ENCODE results near the gene CABP2. TPM values are rescaled to one million over a fixed set of nuclear protein-coding genes. Genes with fewer than 3 reads are reported as not detected.
A peak's percentile ranks its signal among the peaks of the same experiment; 100 is the strongest.
"Not testable (repeated sequence)": the region's sequence is repeated elsewhere in the genome, so short reads cannot be mapped to it uniquely, and the experiment has no call there.

CABP2 gene
- total RNA-seq, 2 donors from 2014 or later, result not detected

DNA sequence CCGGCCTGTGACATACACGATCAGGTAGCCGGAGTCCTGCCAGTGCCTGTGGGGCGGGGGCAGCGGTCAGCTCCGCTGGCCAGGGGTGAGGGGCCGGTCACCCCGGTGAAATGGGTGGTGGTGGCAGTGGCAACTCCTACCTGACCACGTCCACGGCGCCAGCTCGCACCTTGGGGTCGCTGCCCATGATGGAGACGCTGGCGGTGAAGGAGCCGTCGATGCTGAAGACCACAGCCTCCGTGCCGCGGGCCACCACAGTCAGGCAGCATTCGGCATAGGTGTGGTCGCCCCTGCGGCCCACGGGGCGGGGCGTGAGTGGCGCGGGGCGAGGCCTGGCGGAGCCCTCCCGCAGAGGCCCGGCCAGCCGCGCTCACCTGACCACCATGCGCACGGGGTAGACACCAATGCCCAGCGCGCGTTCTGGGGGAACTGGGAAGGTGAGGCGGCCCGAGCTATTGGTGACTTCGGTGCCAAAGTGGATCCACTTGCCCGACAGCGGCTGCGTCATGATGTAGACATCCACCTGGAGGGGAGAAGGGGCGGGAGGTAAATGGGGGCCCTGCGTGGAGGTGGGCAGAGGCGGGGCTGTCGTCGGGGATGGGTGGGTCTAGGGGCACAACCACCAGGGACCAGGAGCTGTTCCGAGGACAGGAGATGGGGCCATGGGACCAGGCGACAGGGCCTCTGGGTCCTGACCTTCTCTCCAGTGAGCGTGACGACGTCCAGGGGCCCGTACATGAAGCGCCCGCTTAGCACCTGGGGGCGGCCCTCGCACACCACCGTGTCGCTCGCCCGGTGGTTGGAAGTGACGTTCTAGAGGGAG is 29.5 kb downstream of the CABP2 start:
- ATAC-seq (replicated peaks in 1 of 2) (no peak), DNase-seq (no peak)
- H3K27me3 Mint-ChIP-seq (ENCODE audit: low read depth), result no peaks in the 10 kb centered on the region
- H3K27ac Mint-ChIP-seq, result no peak overlapping the region
- no peak overlapping the region for H3K4me3 Mint-ChIP-seq
- peaks cover 9% of the 10 kb centered on the region for H3K4me1 Mint-ChIP-seq (ENCODE audit: low read depth)
- peaks cover 6 to 11% of the 10 kb centered on the region in 2 donors for H3K36me3 Mint-ChIP-seq (ENCODE audit: insufficient read depth in 2 of 2)
- H3K9me3 Mint-ChIP-seq, result no peaks in the 10 kb centered on the region

- Mint-ChIP-seq H3K4me1 (ENCODE audit: low read depth) (peaks cover 16% of the 10 kb centered on the region), H3K27me3 (ENCODE audit: low read depth) (no peaks in the 10 kb centered on the region), H3K9me3 (no peaks in the 10 kb centered on the region), H3K4me3 (no peak overlapping the region), H3K27ac (no peak overlapping the region), H3K36me3 (ENCODE audit: insufficient read depth in 2 of 2) (peaks cover 4 to 11% of the 10 kb centered on the region in 2 donors)
- ATAC-seq (replicated peaks in 1 of 2), result no peak
- DNase-seq, result no peak
Observed at GRCh38 chr11:67492801-67493547, 30.3 kb downstream of the CABP2 start.

GRCh38 chr11:67492069-67492727 is 31.0 kb downstream of the CABP2 start:
- Mint-ChIP-seq H3K4me1 (ENCODE audit: low read depth) (peaks cover 24% of the 10 kb centered on the region), H3K9me3 (peaks cover 1 to 2% of the 10 kb centered on the region in 2 donors), H3K4me3 (no peak overlapping the region), H3K27me3 (ENCODE audit: low read depth) (no peaks in the 10 kb centered on the region), H3K36me3 (ENCODE audit: insufficient read depth in 2 of 2) (peaks cover 6 to 18% of the 10 kb centered on the region in 2 donors), H3K27ac (no peak overlapping the region)
- ATAC-seq (replicated peaks in 1 of 2) (no peak), DNase-seq (no peak)

DNA sequence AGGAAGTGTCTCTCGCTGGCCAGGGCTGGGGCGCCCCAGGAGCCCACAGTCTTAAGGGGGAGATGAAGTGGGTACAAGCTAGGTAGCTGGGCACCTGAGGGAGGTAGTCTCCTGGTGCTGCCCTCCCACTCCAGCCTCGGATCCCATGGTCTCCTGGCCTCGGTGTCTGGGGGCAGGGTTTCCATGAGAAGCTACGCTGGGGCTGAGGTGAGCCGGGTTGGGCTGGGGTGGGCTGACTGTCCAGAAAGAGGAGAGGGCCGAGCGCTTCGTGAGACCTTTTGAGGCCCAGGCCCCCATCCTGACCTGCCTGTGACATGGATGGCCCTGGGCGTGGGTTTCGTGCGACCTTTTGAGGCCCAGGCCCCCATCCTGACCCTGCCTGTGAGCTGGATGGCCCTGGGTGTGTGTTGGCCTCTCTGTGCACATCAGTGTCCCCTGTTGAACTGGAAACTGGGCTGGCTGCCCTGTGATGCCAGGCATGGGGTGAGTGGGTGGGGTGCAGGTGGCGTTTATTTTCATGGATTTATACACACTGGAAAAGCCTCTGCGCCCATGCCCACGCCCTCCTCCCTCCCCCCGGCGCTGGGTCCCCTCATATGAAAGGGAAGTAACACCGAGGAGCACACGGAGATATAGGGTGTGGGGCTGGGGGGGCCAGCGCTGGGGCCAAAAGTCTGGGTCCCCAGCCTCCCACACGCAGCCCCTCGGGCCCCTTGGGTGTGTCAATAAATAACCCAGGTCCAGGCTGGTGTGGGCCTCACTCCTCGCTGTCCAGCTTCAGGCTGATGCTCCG is 31.8 kb downstream of the CABP2 start:
- peaks cover 1 to 2% of the 10 kb centered on the region in 2 donors for H3K9me3 Mint-ChIP-seq
- DNase-seq (no peak), ATAC-seq (replicated peaks in 1 of 2) (no peak)
- H3K4me3 Mint-ChIP-seq, result no peak overlapping the region
- peak overlapping the region; percentile 66 for H3K27ac Mint-ChIP-seq
- no peaks in the 10 kb centered on the region for H3K27me3 Mint-ChIP-seq (ENCODE audit: low read depth)
- H3K36me3 Mint-ChIP-seq (ENCODE audit: insufficient read depth in 2 of 2), result peaks cover 6 to 18% of the 10 kb centered on the region in 2 donors
- peaks cover 31% of the 10 kb centered on the region for H3K4me1 Mint-ChIP-seq (ENCODE audit: low read depth)

DNA sequence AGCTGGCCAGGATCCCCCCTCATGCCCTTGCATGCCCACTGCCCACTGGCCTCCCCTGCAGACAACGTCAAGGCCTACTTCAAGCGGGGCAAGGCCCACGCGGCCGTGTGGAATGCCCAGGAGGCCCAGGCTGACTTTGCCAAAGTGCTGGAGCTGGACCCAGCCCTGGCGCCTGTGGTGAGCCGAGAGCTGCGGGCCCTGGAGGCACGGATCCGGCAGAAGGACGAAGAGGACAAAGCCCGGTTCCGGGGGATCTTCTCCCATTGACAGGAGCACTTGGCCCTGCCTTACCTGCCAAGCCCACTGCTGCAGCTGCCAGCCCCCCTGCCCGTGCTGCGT is 32.5 kb downstream of the CABP2 start:
- H3K27ac Mint-ChIP-seq, result peak overlapping the region; percentile 66
- peaks cover 1 to 2% of the 10 kb centered on the region in 2 donors for H3K9me3 Mint-ChIP-seq
- no peaks in the 10 kb centered on the region for H3K27me3 Mint-ChIP-seq (ENCODE audit: low read depth)
- H3K4me1 Mint-ChIP-seq (ENCODE audit: low read depth), result peaks cover 39% of the 10 kb centered on the region
- H3K36me3 Mint-ChIP-seq (ENCODE audit: insufficient read depth in 2 of 2), result peaks cover 6 to 15% of the 10 kb centered on the region in 2 donors
- DNase-seq (no peak), ATAC-seq (replicated peaks in 1 of 2) (no peak)
- H3K4me3 Mint-ChIP-seq, result no peak overlapping the region

GRCh38 chr11:67489885-67490726 is 33.1 kb downstream of the CABP2 start:
- Mint-ChIP-seq H3K36me3 (ENCODE audit: insufficient read depth in 2 of 2) (peaks cover 6 to 15% of the 10 kb centered on the region in 2 donors), H3K4me3 (peak overlapping the region; percentile 58 to 63), H3K9me3 (peaks cover 1 to 2% of the 10 kb centered on the region in 2 donors), H3K27ac (peak overlapping the region; percentile 91), H3K4me1 (ENCODE audit: low read depth) (peaks cover 44% of the 10 kb centered on the region), H3K27me3 (ENCODE audit: low read depth) (no peaks in the 10 kb centered on the region)
- DNase-seq, result no peak
- no peak for ATAC-seq (replicated peaks in 1 of 2)

GRCh38 chr11:67489203-67489884 is 33.9 kb downstream of the CABP2 start:
- peaks cover 8 to 19% of the 10 kb centered on the region in 2 donors for H3K36me3 Mint-ChIP-seq (ENCODE audit: insufficient read depth in 2 of 2)
- no peak for DNase-seq
- H3K4me3 Mint-ChIP-seq, result peak overlapping the region; percentile 58 to 63
- no peak for ATAC-seq (replicated peaks in 1 of 2)
- peak overlapping the region; percentile 91 for H3K27ac Mint-ChIP-seq
- no peaks in the 10 kb centered on the region for H3K27me3 Mint-ChIP-seq (ENCODE audit: low read depth)
- peaks cover 1 to 2% of the 10 kb centered on the region in 2 donors for H3K9me3 Mint-ChIP-seq
- H3K4me1 Mint-ChIP-seq (ENCODE audit: low read depth), result peaks cover 52% of the 10 kb centered on the region

DNA sequence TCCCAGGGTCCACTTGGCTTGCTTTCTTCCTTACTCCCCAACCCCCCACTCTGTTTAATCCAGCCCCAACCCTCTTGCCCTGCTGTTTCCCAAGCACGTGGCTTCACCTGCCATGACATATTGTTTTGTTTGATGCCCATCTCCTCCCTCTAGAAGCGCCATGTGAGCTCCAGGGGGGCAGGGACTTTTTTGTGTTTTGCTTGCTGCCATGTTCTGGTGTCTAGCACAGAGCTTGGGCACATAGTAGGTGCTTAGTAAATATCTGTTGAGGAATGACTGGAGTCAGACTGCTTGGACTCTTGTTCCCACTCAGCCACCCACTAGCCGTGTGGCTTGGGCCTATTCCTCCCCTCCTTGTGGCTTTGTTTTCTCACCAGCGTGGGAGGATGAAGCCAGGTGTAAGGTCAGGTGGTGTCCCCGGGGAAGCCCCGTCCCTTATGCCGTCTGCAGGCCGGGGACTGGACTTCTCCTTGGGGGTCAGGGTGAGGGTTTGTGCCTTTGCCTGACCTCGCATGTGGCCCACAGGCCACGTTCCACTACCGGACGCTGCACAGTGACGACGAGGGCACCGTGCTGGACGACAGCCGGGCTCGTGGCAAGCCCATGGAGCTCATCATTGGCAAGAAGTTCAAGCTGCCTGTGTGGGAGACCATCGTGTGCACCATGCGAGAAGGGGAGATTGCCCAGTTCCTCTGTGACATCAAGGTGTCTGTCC is 36.6 kb downstream of the CABP2 start:
- no peaks in the 10 kb centered on the region for H3K27me3 Mint-ChIP-seq (ENCODE audit: low read depth)
- peaks cover 8 to 19% of the 10 kb centered on the region in 2 donors for H3K36me3 Mint-ChIP-seq (ENCODE audit: insufficient read depth in 2 of 2)
- peak overlapping the region; percentile 87 to 96 for H3K4me3 Mint-ChIP-seq
- peaks cover 74% of the 10 kb centered on the region for H3K4me1 Mint-ChIP-seq (ENCODE audit: low read depth)
- H3K27ac Mint-ChIP-seq, result peak overlapping the region; percentile 79
- H3K9me3 Mint-ChIP-seq, result peaks cover 1 to 2% of the 10 kb centered on the region in 2 donors
- peak; percentile 78 to 82 for DNase-seq
- peak; percentile 7 to 9 for ATAC-seq (replicated peaks in 1 of 2)

DNA sequence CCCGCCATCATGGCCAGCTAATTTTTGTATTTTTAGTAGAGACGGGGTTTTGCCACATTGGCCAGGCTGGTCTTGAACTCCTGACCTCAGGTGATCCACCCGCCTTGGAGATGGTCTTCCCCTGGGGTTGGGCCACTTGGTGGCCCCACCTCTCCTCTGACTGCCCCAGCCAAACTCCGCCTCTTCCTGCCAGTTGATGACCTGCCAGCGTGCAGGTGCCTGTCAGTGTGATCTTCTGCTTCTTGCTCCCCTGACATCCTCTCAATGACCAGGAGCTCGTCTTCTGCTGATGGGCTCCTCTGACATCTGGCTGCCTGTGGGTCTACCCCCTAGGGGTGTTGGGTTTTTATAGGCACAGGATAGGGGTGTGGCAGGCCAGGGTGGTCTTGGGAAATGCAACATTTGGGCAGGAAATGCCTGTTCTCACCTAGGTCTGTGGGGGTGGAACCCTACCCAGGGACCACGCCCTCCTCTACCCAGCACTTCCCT is 37.3 kb downstream of the CABP2 start:
- H3K9me3 Mint-ChIP-seq; H3K27me3 Mint-ChIP-seq (ENCODE audit: low read depth): not testable (repeated sequence)
- DNase-seq, result peak; percentile 79 to 83
- H3K4me1 Mint-ChIP-seq (ENCODE audit: low read depth), result peaks cover 74% of the 10 kb centered on the region
- H3K36me3 Mint-ChIP-seq (ENCODE audit: insufficient read depth in 2 of 2), result peaks cover 8 to 19% of the 10 kb centered on the region in 2 donors
- H3K4me3 Mint-ChIP-seq, result peak overlapping the region; percentile 87 to 96
- peak; percentile 3 to 17 for ATAC-seq (replicated peaks in 1 of 2)
- peak overlapping the region; percentile 79 for H3K27ac Mint-ChIP-seq

DNA sequence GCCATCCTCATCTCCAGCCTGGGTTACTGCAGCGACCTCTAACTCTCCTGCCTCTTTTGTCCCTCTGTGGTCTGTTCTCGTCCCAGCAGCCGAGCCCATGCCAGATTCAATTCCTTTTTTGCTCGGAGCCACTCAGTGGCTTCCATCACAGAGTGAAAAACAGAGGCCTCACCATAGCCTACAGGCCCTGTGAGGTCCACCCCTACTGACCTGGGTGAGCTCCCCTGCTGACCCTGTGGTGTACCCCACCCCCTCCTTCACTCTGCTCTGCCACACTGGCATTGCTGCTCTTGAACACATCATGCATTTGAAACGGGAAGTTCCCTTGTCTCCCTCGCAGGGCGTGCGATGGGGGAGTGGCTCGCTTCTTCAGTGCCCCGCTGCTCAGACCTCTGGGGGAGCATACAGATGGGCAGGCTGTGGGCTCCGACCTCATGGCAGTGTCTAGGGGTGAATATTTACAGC is 38.4 kb downstream of the CABP2 start:
- ATAC-seq (replicated peaks in 1 of 2), result peak; percentile 5 to 12
- peaks cover 1 to 2% of the 10 kb centered on the region in 2 donors for H3K9me3 Mint-ChIP-seq
- H3K27me3 Mint-ChIP-seq (ENCODE audit: low read depth), result no peaks in the 10 kb centered on the region
- peaks cover 8 to 18% of the 10 kb centered on the region in 2 donors for H3K36me3 Mint-ChIP-seq (ENCODE audit: insufficient read depth in 2 of 2)
- peak overlapping the region; percentile 98 for H3K27ac Mint-ChIP-seq
- peak overlapping the region; percentile 87 to 96 for H3K4me3 Mint-ChIP-seq
- peak; percentile 80 to 81 for DNase-seq
- peaks cover 73% of the 10 kb centered on the region for H3K4me1 Mint-ChIP-seq (ENCODE audit: low read depth)
